Activated T-helper 2 cell treated with anti-CD3 and anti-CD28 coated beads, Interferon-gamma antibody, Interleukin-2, Interleukin-4, amounts not matched to agents 10 μg/mL and 5 μg/mL and 100 μg/mL, durations not matched to agents 14 hours and 24 hours and 36 hours (primary cell): Measurements from ENCODE around the gene TSSK3. TPM values are rescaled to one million over a fixed set of nuclear protein-coding genes. Genes with fewer than 3 reads are reported as not detected.
"Not testable (repeated sequence)": the region's sequence is repeated elsewhere in the genome, so short reads cannot be mapped to it uniquely, and the experiment has no call there.

Source experiments
- DNase-seq: peaks from one replicate; pipeline ENCODE4 v3.0.0; 2021; ENCODE audit warnings: low spot score
- H3K27ac Mint-ChIP-seq: one replicate; pipeline ENCODE4 v1.8.0; 2021; ENCODE audit warnings: mixed read lengths
- H3K27me3 Mint-ChIP-seq: one replicate; pipeline ENCODE4 v1.8.0; 2021; ENCODE audit warnings: low read depth, mixed read lengths
- H3K36me3 Mint-ChIP-seq: one replicate; pipeline ENCODE4 v1.8.0; 2021; ENCODE audit warnings: low read depth, mixed read lengths
- H3K4me1 Mint-ChIP-seq: one replicate; pipeline ENCODE4 v1.8.0; 2021; ENCODE audit warnings: low read depth, mixed read lengths
- H3K4me3 Mint-ChIP-seq: one replicate; pipeline ENCODE4 v1.8.0; 2021; ENCODE audit warnings: low read depth, mild to moderate bottlenecking, moderate library complexity, mixed read lengths
- H3K9me3 Mint-ChIP-seq: one replicate; pipeline ENCODE4 v1.8.0; 2021; ENCODE audit warnings: mixed read lengths
- intact Hi-C: fragments of 100-400 bp; cut with micrococcal nuclease; formaldehyde crosslinking; loops from one replicate; pipeline ENCODE4 v1.15.1; 2023
- total RNA-seq: library from RNA; stranded (reverse); gene quantifications from 2 replicates; pipeline ENCODE4 v1.2.3, GENCODE V29; 2022

Gene TSSK3
- total RNA-seq, 1 donor from 2014 or later, result 1.1 TPM

DNA sequence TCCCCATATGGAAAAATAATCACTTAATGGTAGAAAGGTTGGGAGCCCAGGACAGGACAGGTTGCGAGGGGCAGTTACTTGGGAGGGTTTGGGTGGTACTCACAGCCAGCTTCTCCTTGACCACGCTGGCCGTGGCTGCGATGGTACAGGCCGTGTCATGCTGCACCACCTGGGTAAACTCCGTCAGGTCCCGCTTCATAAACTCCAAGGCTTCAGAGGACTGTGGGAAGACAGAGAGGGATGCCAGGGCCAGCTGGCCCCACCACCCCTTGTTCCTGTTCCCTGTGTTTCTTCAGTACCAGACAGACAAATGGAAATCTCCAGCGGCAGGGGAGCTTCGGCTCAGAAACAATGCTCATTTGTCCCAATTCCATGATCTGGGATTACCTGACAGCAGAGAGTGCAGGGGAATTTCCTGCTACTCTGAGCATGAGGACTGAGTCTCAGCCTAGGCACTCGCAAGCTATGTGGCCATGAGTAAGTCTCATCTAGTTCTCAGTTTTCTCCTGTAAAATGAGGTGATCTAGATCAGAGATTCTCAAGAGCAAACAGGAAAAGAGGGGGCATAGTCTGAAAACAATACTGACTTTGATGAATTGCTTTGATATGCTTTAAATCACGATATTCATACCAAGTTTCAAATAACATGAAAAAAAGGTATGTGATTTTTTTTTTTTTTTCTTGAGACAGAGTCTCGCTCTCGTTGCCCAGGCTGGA lies 24.5 kb downstream of the TSSK3 start:
- H3K4me1 Mint-ChIP-seq, result no peaks in the 10 kb centered on the region
- no peaks in the 10 kb centered on the region for H3K9me3 Mint-ChIP-seq
- DNase-seq, result no peak
- no peak overlapping the region for H3K4me3 Mint-ChIP-seq
- H3K27ac Mint-ChIP-seq, result no peak overlapping the region
- H3K27me3 Mint-ChIP-seq, result no peaks in the 10 kb centered on the region
- peaks cover 26% of the 10 kb centered on the region for H3K36me3 Mint-ChIP-seq
- intact Hi-C loops, result no loop called here

DNA sequence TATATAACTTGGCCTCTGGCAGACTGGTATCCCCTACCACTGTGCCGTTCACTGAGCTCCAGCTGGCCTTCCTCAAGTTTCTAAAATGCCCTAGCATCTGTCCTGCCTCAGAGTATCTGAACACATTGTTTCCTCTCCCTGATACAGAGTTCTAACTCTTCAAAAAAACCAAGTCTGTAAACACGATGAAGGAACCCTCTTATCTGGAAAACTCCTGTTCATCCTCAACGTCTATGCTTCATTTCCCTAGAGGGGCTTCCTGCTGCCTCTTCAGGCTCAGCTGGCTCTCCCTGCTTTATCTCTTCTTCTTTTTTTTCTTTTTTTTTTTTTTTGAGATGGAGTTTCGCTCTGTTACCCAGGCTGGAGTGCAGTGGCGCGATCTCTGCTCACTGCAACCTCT lies 26.3 kb downstream of the TSSK3 start:
- no peak for DNase-seq
- H3K4me3 Mint-ChIP-seq, result no peak overlapping the region
- no peak overlapping the region for H3K27ac Mint-ChIP-seq
- H3K36me3 Mint-ChIP-seq, result peaks cover 28% of the 10 kb centered on the region
- H3K9me3 Mint-ChIP-seq, result no peaks in the 10 kb centered on the region
- no peaks in the 10 kb centered on the region for H3K27me3 Mint-ChIP-seq
- H3K4me1 Mint-ChIP-seq, result peaks cover 7% of the 10 kb centered on the region
- intact Hi-C loops, result no loop called here

DNA sequence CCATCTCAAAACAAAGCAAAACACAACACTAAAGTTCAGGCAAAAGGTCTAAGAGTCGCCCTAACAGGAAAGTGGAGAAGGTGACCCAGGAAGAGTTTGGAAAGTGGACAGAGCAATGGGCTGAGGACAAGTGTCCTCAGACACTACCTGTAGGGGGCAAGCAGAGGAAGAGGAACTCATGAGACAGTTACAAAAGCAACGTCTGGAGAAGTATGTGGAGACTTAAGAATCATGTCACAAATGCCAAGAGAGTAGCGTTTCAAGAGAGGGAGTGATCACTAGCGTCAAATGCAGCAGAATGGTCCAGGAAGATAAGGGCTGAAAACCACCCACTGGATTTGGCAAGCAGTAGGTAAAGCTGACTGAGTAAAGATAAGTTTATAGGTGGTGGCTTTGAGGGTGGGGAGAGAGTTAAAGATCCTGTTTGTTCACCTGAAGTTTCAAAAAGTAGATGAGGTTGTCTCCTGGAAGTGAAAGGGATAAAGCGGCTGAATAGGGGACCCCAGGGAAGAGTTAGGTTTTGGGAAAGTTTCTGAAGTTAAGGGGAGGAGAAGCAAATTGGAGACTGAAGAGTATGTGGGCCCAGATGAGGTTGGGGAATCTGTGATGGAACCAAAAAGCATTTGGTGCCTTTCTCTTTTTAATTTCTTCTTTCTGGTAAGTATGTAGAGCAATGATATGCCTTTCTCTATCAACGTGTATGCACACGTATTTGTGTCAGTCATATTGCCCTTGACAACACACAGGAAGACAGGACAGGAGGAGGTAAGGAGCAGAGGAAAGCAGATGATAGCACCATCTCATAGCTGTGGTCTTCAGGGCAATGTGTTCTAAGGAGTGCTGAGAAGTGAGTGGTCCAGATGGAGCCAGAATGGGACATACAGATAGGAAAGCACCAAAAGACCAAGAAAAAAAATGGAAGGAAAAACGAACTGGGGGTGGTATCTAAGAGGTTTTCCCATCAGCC lies 28.8 kb downstream of the TSSK3 start:
- Mint-ChIP-seq H3K4me1 (peaks cover 12% of the 10 kb centered on the region), H3K27ac (no peak overlapping the region), H3K36me3 (peaks cover 18% of the 10 kb centered on the region), H3K27me3 (peaks cover 1% of the 10 kb centered on the region), H3K4me3 (no peak overlapping the region), H3K9me3 (no peaks in the 10 kb centered on the region)
- no peak for DNase-seq
- intact Hi-C loops, result loop anchor here (5.0 kb wide), 2 partner anchors 54 to 189 kb away; partner anchors contain the start of genes CCDC28B and MARCKSL1

DNA sequence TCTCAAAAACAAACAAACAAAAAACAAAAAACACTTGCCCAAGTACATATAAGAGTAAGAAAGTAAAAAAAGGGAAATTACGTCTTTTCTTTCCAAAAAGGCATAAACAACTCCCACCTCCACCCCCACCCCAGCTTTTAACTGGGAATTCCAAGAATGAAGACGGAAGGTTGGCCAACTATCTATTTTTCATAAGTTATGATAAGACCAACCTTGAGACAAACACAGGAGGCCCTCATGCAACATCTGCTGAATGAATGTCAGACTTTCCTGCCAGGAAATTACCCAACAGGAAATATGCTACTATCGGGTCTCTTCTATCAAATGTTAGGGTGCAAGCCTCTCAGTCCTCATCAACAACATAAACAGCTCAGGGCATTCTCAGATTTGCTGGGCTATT lies 30.0 kb downstream of the TSSK3 start:
- intact Hi-C loops, result loop anchor here (5.0 kb wide), 2 partner anchors 55 to 190 kb away; partner anchors contain the start of genes CCDC28B and MARCKSL1
- no peak for DNase-seq
- Mint-ChIP-seq H3K27me3 (peaks cover 4% of the 10 kb centered on the region), H3K36me3 (peaks cover 10% of the 10 kb centered on the region), H3K9me3 (no peaks in the 10 kb centered on the region), H3K4me1 (peaks cover 12% of the 10 kb centered on the region), H3K27ac (no peak overlapping the region), H3K4me3 (peak overlapping the region; percentile 45)

DNA sequence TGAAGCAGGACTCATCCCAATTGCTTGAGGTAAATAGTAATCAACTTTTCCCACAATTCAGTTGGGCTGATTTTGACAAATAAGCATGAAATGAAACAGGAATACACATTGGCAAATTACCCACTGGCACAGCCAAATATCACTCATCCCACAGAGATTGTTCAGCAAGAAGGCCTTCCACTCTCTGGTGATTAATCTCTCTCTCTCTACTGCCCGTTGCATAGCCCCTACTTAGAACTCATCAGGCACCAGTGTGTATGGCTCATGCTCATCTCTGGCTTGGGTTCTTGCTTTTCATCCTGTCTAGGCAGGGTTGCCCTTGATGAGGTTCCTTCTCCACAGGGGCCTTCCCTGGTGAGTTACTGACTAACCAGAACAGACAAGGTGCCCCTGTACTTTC lies 30.8 kb downstream of the TSSK3 start:
- H3K4me1 Mint-ChIP-seq, result peaks cover 12% of the 10 kb centered on the region
- H3K9me3 Mint-ChIP-seq, result no peaks in the 10 kb centered on the region
- intact Hi-C loops, result loop anchor here (5.0 kb wide), 2 partner anchors 56 to 191 kb away; partner anchors contain the start of genes CCDC28B and MARCKSL1
- H3K27ac Mint-ChIP-seq, result peak overlapping the region; percentile 99
- peak overlapping the region; percentile 99 for H3K4me3 Mint-ChIP-seq
- DNase-seq, result no peak
- peaks cover 10% of the 10 kb centered on the region for H3K36me3 Mint-ChIP-seq
- peaks cover 6% of the 10 kb centered on the region for H3K27me3 Mint-ChIP-seq

DNA sequence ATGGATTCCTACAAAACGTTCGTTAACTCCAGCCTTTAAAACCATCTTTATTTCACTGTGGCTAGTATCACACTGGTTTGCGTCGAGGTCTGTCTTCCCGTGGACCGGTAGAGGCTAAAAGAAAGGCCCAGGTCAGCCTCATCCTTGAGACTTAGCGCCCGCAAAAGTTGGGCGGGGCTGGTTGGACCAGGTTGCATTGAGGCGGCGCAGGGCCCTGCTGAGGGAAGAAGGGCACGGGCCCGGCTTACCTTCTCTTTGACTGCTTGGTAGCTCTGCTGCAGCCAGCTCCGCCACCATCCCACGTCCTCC lies 31.4 kb downstream of the TSSK3 start:
- H3K4me1 Mint-ChIP-seq, result peaks cover 12% of the 10 kb centered on the region
- H3K27ac Mint-ChIP-seq, result peak overlapping the region; percentile 99
- peaks cover 8% of the 10 kb centered on the region for H3K27me3 Mint-ChIP-seq
- peak overlapping the region; percentile 99 for H3K4me3 Mint-ChIP-seq
- H3K9me3 Mint-ChIP-seq, result no peaks in the 10 kb centered on the region
- intact Hi-C loops, result loop anchor here (2.0 to 5.0 kb wide), 3 partner anchors 56 to 191 kb away; partner anchors contain the start of genes CCDC28B, EIF3I, MARCKSL1 and TMEM234
- no peak for DNase-seq
- H3K36me3 Mint-ChIP-seq, result peaks cover 10% of the 10 kb centered on the region

DNA sequence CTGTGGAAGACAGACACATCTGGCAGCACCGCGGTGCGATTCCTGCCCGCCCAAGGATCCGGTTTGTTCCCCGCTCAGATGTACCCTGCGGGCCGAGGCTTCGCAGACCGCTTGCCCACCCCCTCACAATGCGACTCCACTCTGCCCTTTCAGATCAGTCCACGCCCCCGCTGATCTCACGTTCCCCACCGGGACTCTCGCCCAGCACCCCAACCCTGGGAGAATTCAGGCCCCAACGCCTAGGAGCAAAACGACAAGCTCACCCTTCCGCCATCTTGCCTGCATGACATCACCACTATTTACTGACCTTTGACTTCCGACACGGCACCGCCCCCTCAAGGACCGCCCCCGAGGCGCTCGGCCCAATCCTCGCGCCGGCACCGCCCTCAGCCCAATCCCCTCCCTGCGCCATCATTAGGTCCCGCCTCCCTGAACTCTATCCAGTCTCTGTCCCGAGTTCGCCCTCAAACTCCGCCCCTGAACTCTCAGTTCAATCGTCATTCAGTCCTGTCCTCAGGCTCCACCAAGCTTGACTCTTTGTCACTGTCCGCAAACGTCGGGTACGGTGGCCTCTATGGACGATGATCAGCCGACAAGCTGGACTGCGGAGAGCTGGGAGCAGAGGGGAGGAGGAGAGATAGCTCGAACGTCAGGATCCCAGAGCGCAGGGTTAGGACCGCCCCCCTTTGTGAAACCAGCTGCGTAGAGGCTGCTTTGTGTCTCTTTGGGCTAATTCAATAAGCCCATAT lies 32.0 kb downstream of the TSSK3 start, which contains the start of gene BSDC1:
Gene BSDC1 (minus strand): TSS at position 301 of the 749 bp plus-strand sequence. CDS start 27 bp downstream, at position 274.
- Mint-ChIP-seq H3K27me3 (peaks cover 10% of the 10 kb centered on the region), H3K4me1 (peaks cover 12% of the 10 kb centered on the region), H3K4me3 (peak within 1 kb of the TSS; percentile 99), H3K36me3 (peaks cover 10% of the 10 kb centered on the region), H3K27ac (peak within 1 kb of the TSS; percentile 99), H3K9me3 (no peaks in the 10 kb centered on the region)
- peak; percentile 98 for DNase-seq
- intact Hi-C loops, result loop anchor here (2.0 to 5.0 kb wide), 3 partner anchors 57 to 192 kb away; partner anchors contain the start of genes CCDC28B, EIF3I, MARCKSL1 and TMEM234

DNA sequence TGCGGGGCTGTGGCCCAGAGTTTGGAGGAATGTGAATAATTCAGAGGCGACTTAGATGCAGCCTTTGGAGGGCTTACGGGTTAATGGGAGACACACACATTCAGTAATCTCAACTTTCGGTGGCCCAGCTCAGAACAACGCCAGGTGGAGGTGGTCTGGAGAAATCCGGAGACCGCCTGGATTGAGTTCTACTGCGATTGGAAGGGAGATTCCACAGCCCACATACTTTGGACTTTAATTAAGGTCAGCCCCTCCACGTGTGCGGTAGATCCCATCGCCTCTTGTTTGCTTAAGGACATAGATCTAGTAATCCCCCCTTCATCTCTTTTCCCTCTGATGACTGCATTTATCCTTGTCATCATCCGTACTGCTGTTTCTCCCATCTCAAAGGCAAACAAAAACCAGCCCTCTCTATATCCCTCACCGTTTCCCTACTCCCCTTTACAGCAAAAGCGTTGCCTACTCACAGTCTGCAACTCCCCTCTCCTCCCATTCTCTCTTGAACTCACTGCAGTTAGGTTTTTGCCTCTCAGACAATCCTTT lies 32.6 kb downstream of the TSSK3 start:
- peak overlapping the region; percentile 99 for H3K27ac Mint-ChIP-seq
- peaks cover 10% of the 10 kb centered on the region for H3K36me3 Mint-ChIP-seq
- intact Hi-C loops, result loop anchor here (2.0 to 5.0 kb wide), 3 partner anchors 58 to 193 kb away; partner anchors contain the start of genes CCDC28B, EIF3I, MARCKSL1 and TMEM234
- peaks cover 10% of the 10 kb centered on the region for H3K27me3 Mint-ChIP-seq
- peaks cover 12% of the 10 kb centered on the region for H3K4me1 Mint-ChIP-seq
- no peak for DNase-seq
- H3K9me3 Mint-ChIP-seq, result no peaks in the 10 kb centered on the region
- peak overlapping the region; percentile 99 for H3K4me3 Mint-ChIP-seq

DNA sequence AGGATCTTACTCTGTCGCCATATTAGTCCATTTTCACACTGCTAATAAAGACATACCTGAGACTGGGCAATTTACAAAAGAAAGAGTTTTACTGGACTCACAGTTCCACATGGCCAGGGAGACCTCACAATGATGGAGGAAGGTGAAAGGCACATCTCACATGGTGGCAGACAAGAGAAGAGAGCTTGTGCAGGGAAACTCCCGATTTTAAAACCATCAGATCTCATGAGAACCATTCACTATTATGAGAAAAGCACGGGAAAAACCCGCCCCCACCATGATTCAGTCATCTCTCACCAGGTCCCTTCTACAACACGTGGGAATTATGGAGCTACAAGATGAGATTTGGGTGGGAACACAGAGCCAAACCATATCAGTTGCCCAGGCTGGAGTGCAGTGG lies 34.2 kb downstream of the TSSK3 start:
- H3K36me3 Mint-ChIP-seq, H3K27ac Mint-ChIP-seq, H3K27me3 Mint-ChIP-seq, intact Hi-C loops, DNase-seq, H3K9me3 Mint-ChIP-seq, H3K4me3 Mint-ChIP-seq: not testable (repeated sequence)
- peaks cover 12% of the 10 kb centered on the region for H3K4me1 Mint-ChIP-seq

DNA sequence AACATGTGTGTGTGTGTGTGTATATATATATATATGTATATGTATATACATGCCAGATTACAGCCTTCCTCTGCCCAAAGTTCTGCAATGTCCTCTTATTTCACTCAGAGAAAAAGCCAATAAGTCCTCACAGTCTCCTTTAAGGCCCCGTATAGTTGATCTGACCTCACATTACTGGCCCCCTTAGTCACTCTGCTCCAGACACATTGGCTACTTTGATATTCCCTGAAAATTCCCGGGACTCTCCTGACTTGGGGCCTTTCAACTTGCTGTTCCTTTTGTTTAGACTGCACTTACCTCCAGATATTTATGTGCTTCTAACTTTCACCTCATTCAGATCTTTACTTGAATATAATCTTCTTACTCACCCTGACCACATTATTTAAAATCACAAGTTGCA lies 36.1 kb downstream of the TSSK3 start:
- intact Hi-C loops, result no loop called here
- H3K36me3 Mint-ChIP-seq, result peaks cover 3% of the 10 kb centered on the region
- H3K9me3 Mint-ChIP-seq, result no peaks in the 10 kb centered on the region
- H3K4me1 Mint-ChIP-seq, result peaks cover 7% of the 10 kb centered on the region
- H3K27me3 Mint-ChIP-seq, result peaks cover 10% of the 10 kb centered on the region
- DNase-seq, result no peak
- H3K4me3 Mint-ChIP-seq, result no peak overlapping the region
- H3K27ac Mint-ChIP-seq, result no peak overlapping the region

DNA sequence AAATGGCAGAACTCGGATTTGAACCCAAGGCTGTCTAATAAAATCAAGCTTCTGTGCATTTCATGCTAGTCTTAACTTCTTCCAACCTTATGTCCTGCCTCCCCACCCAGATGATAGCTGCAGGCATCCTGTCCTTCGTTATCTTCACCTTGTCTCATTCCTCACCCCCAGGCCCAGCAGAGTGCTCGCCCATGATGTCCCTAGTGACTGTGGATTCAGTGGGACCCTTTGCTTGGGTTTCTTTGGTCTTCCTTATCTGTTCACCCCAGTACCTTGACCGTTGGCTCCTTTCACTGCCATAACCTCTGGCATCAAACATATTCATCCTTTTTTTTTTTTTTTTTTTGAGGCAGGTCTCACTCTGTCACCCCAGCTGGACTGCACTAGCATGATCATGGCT lies 37.5 kb downstream of the TSSK3 start:
- intact Hi-C loops, result loop anchor here (1.0 kb wide), 1 partner anchor 14 kb away; no protein-coding TSS in a partner anchor
- Mint-ChIP-seq H3K36me3 (no peaks in the 10 kb centered on the region), H3K4me1 (peaks cover 3% of the 10 kb centered on the region), H3K27me3 (peaks cover 10% of the 10 kb centered on the region), H3K4me3 (no peak overlapping the region), H3K27ac (no peak overlapping the region), H3K9me3 (no peaks in the 10 kb centered on the region)
- no peak for DNase-seq
